Measurements from ENCODE around the gene ZNF3.
A peak's percentile ranks its signal among the peaks of the same experiment; 100 is the strongest.

The ZNF3 gene

GRCh38 chr7:100126931-100127865 lies 45.7 kb upstream of the ZNF3 start, which contains the start of gene MBLAC1 (continued):
- TF ChIP-seq ZNF488 (tag by site-specific recombination; IDR thresholded peaks at IDR 0.05) (no peak), ZNF664 (tag by site-specific recombination; IDR thresholded peaks at IDR 0.05) (0 out of 2 replicates have a peak, but pooled peaks have one; percentile 30), SP2 (tag by site-specific recombination; IDR thresholded peaks at IDR 0.05) (peak; percentile 86), ZNF704 (tag by site-specific recombination; IDR thresholded peaks at IDR 0.05) (no peak), ZNF398 (tag by site-specific recombination; IDR thresholded peaks at IDR 0.05) (peak; percentile 22; the same call in 1 of the 2 replicates), ZNF518A (tag by site-specific recombination; conservative IDR thresholded peaks at IDR 0.05; ENCODE audit: low read depth) (no peak), ZFP37 (tag by site-specific recombination; IDR thresholded peaks at IDR 0.05) (peak; percentile 67), ZBTB17 (tag by site-specific recombination; IDR thresholded peaks at IDR 0.05) (peak; percentile 90), ZNF132 (tag by site-specific recombination; IDR thresholded peaks at IDR 0.05; ENCODE audit: borderline replicate concordance) (no peak), ZNF239 (tag by site-specific recombination; IDR thresholded peaks at IDR 0.05) (peak; percentile 14; the same call in 1 of the 2 replicates), ZNF549 (tag by site-specific recombination; IDR thresholded peaks at IDR 0.05) (no peak), ZNF660 (tag by site-specific recombination; IDR thresholded peaks at IDR 0.05) (peak; percentile 87), ZNF24 (tag by site-specific recombination; IDR thresholded peaks at IDR 0.05) (peak; percentile 59; the same call in 1 of the 2 replicates), ZXDB (tag by site-specific recombination; IDR thresholded peaks at IDR 0.05) (peak; percentile 79), IKZF3 (tag by site-specific recombination; IDR thresholded peaks at IDR 0.05) (no peak), ZBTB8A (tag by site-specific recombination; IDR thresholded peaks at IDR 0.05) (peak; percentile 87), PRDM6 (tag by site-specific recombination; IDR thresholded peaks at IDR 0.05) (no peak), ZNF777 (tag by site-specific recombination; IDR thresholded peaks at IDR 0.05; ENCODE audit: borderline replicate concordance) (no peak), ZFP69B (tag by site-specific recombination; IDR thresholded peaks at IDR 0.05) (peak; percentile 43; the same call in 1 of the 2 replicates), ZNF133 (tag by site-specific recombination; IDR thresholded peaks at IDR 0.05) (0 out of 2 replicates have a peak, but pooled peaks have one; percentile 27), ZNF837 (tag by site-specific recombination; IDR thresholded peaks at IDR 0.05) (peak; percentile 74; the same call in 1 of the 2 replicates), ZNF354C (tag by site-specific recombination; IDR thresholded peaks at IDR 0.05; ENCODE audit: borderline replicate concordance, low read depth) (no peak), BCL11B (tag by site-specific recombination; IDR thresholded peaks at IDR 0.05; ENCODE audit: low read depth) (peak; percentile 76; the same call in 1 of the 2 replicates), ZNF148 (tag by site-specific recombination; IDR thresholded peaks at IDR 0.05; ENCODE audit: borderline replicate concordance) (no peak), ZNF423 (tag by site-specific recombination; IDR thresholded peaks at IDR 0.05) (no peak)

All from HEK293 (cell line).